ENCODE data around the gene CTNNA2.
A peak's percentile ranks its signal among the peaks of the same experiment; 100 is the strongest.

- TF ChIP-seq CTCF (conservative IDR thresholded peaks at IDR 0.05 in 1 of 2, IDR thresholded peaks at IDR 0.05 in 1 of 2; ENCODE audit: extremely low read depth in 1 of 2, insufficient read depth in 1 of 2, low read depth in 1 of 2, low read length in 2 of 2) (peak; percentile 38 to 46), EZH2 (IDR thresholded peaks at IDR 0.05; ENCODE audit: borderline replicate concordance, low read length) (no peak)
These were observed 726.0 kb downstream of the CTNNA2 start for GRCh38 chr2:80238692-80239469.

Data from mammary epithelial cell (primary cell).